Left lung (tissue), 10 donors: ENCODE data around the gene TSPAN9. TPM values are rescaled to one million over a fixed set of nuclear protein-coding genes. Genes with fewer than 3 reads are reported as not detected.

Experiments
- ATAC-seq: fragments of 200-7000 bp; cut with Tn5 transposase; one replicate; pipeline ENCODE4 v1.9.1; 2020; ENCODE audit warnings: moderate library complexity
- DNase-seq, 4 donors: peaks; one replicate each; pipeline ENCODE4 v3.0.0-alpha.2; 2013 to 2020
- H3K27ac ChIP-seq, 2 donors: fragments of 200-600 bp; sonication (generic) in 1 of 2; one replicate each; pipeline versions ENCODE4 v1.5.0 to v1.8.0; 2020 to 2021
- H3K27me3 ChIP-seq, 2 donors: fragments of 200-600 bp; sonication (generic) in 1 of 2; one replicate each; pipeline versions ENCODE4 v1.5.0 to v1.8.0; 2020 to 2021
- H3K36me3 ChIP-seq, 2 donors: fragments of 200-600 bp; sonication (generic) in 1 of 2; one replicate each; pipeline versions ENCODE4 v1.5.0 to v1.8.0; 2020 to 2021
- H3K4me1 ChIP-seq, 2 donors: fragments of 200-600 bp; one replicate each; pipeline ENCODE4 v1.8.0; 2021
- H3K4me3 ChIP-seq, 2 donors: fragments of 200-600 bp; sonication (generic) in 1 of 2; one replicate each; pipeline versions ENCODE4 v1.5.0 to v1.8.0; 2020 to 2021; ENCODE audit warnings: mild to moderate bottlenecking in 1 of 2
- H3K9me3 ChIP-seq, 2 donors: fragments of 200-600 bp; sonication (generic) in 1 of 2; one replicate each; pipeline versions ENCODE4 v1.5.0 to v1.8.0; 2020 to 2021
- intact Hi-C, 2 donors: fragments of 100-400 bp; cut with DNase I; formaldehyde crosslinking; loops; one replicate each; pipeline versions ENCODE4 v1.11.2 to v1.14.2; 2022
- polyA plus RNA-seq, 6 donors: library from polyadenylated mRNA; unstranded; fragments of 120-200 nt; gene quantifications; one replicate each; pipeline ENCODE4 v1.2.1, GENCODE V29; 2013; ENCODE audit not compliant: insufficient read length in 6 of 6
- total RNA-seq, 2 donors: library from RNA; stranded (reverse); fragmentation: NEBNext Ultra II Directional; extraction: Animal tissue kit (Norgen Biotek cat#: 25700); gene quantifications; one replicate each; pipeline ENCODE4 v1.2.1, GENCODE V29; 2021
- TF ChIP-seq, protein P1 (sequence below), 2 donors: fragments of 200-600 bp; sonication (generic) in 1 of 2; IDR thresholded peaks; one replicate each; pipeline versions ENCODE4 v1.5.0 to v1.8.0; 2021; ENCODE audit warnings: antibody characterized with exemption in 2 of 2
- donor health status: DM: no; HTN: yes; CAD: no.
- donor health status: DM: no; HTN: no; CAD: no.

Gene TSPAN9
- total and polyA plus RNA-seq, 8 donors, result 35.6 to 98.6 (median 81.3) TPM

DNA sequence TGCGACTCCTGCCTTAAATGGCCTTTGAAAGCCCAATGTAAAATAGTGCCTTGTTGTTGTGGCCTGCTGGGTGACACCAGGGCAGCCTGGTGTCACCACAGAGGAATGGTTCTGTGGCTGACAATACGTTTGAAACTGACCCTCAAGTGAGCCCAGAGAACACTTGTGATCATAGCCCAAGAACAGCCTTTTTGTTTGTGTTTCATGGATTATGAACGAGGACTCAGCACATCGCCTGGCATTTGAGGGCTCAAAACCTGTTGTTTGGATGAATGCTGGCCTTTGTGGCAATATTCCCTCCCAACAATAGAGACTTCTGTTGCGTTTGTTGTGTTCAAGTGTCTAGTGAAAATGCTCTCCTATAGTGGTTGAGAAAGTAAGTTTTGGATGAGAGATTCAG lies 48.5 kb downstream of the TSPAN9 start:
- ATAC-seq, result no peak
- Histone ChIP-seq H3K36me3 (no peaks in the 10 kb centered on the region), H3K4me1 (peaks cover 13 to 19% of the 10 kb centered on the region in 2 donors), H3K27ac (peak overlapping the region in 1 of 2 donors; percentile 37), H3K9me3 (no peaks in the 10 kb centered on the region), H3K27me3 (peaks cover 0 to 34% of the 10 kb centered on the region in 2 donors), H3K4me3 (no peak overlapping the region)
- TF ChIP-seq, protein P1, sequence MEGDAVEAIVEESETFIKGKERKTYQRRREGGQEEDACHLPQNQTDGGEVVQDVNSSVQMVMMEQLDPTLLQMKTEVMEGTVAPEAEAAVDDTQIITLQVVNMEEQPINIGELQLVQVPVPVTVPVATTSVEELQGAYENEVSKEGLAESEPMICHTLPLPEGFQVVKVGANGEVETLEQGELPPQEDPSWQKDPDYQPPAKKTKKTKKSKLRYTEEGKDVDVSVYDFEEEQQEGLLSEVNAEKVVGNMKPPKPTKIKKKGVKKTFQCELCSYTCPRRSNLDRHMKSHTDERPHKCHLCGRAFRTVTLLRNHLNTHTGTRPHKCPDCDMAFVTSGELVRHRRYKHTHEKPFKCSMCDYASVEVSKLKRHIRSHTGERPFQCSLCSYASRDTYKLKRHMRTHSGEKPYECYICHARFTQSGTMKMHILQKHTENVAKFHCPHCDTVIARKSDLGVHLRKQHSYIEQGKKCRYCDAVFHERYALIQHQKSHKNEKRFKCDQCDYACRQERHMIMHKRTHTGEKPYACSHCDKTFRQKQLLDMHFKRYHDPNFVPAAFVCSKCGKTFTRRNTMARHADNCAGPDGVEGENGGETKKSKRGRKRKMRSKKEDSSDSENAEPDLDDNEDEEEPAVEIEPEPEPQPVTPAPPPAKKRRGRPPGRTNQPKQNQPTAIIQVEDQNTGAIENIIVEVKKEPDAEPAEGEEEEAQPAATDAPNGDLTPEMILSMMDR (IDR thresholded peaks at IDR 0.05), result no peak
- intact Hi-C loops, result no loop called here
- DNase-seq, result no peak

DNA sequence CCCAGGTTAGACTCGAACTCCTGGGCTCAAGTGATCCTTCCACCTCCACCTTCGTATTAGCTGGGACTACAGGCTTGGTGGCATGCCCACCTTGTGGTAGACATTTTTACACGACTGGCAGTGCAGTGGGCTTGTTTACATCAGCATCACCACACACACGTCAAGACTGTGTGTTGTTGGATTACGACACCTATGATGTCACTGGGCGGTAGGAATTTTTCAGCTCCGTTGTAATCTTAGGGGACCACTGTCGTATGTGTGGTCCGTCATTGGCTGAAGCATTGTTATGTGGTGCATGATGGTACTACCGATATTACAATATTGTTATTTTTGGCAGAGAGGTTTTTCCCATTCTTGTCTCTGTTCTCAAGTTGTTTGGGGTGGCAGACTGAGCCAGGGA lies 50.7 kb downstream of the TSPAN9 start:
- intact Hi-C loops, result no loop called here
- peaks cover 0 to 46% of the 10 kb centered on the region in 2 donors for H3K27me3 ChIP-seq
- H3K4me3 ChIP-seq, result no peak overlapping the region
- H3K9me3 ChIP-seq, result no peaks in the 10 kb centered on the region
- no peak for ATAC-seq
- peaks cover 7 to 23% of the 10 kb centered on the region in 2 donors for H3K4me1 ChIP-seq
- H3K27ac ChIP-seq, result no peak overlapping the region
- DNase-seq, result no peak
- H3K36me3 ChIP-seq, result no peaks in the 10 kb centered on the region
- TF ChIP-seq, protein P1 (IDR thresholded peaks at IDR 0.05), result no peak

DNA sequence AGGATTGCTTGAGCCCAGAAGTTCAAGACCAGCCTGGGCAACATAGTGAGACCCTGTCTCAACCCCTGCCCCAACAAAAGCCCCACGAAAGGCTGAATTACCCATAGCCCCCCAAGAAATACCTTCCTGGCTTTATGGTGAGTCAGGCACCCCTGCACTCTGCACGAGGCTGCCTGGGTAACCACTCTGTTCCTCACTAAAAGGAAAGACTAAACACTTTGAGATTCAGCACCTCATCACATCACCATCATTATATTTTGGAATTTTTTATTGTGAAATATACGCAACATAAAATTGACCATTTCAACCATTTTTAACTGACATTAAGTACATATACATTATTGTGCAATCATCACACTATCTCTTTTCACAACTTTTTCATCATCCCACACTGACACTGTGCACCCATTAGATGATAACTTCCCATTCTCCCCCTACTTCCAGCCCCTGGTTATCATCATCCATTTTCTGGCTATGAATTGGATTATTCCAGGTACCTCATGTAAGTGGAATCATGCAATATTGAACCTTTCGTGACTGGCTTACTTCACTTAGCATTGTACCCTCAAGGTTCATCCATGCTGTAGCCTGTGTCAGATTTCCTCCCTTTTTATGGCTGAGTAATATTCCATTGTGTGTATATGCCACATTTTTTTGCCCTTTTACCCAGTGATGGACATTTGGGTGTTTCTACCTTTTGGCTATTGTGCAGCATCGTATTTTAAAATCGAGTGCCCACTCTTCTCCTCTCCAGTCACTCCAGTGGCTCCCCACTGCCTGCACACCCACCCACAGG lies 51.5 kb downstream of the TSPAN9 start:
- Histone ChIP-seq H3K36me3 (no peaks in the 10 kb centered on the region), H3K27me3 (peaks cover 0 to 46% of the 10 kb centered on the region in 2 donors), H3K4me3 (no peak overlapping the region), H3K27ac (no peak overlapping the region), H3K9me3 (no peaks in the 10 kb centered on the region), H3K4me1 (peaks cover 8 to 32% of the 10 kb centered on the region in 2 donors)
- DNase-seq, result no peak
- TF ChIP-seq, protein P1 (IDR thresholded peaks at IDR 0.05), result no peak
- ATAC-seq, result no peak
- intact Hi-C loops, result no loop called here

DNA sequence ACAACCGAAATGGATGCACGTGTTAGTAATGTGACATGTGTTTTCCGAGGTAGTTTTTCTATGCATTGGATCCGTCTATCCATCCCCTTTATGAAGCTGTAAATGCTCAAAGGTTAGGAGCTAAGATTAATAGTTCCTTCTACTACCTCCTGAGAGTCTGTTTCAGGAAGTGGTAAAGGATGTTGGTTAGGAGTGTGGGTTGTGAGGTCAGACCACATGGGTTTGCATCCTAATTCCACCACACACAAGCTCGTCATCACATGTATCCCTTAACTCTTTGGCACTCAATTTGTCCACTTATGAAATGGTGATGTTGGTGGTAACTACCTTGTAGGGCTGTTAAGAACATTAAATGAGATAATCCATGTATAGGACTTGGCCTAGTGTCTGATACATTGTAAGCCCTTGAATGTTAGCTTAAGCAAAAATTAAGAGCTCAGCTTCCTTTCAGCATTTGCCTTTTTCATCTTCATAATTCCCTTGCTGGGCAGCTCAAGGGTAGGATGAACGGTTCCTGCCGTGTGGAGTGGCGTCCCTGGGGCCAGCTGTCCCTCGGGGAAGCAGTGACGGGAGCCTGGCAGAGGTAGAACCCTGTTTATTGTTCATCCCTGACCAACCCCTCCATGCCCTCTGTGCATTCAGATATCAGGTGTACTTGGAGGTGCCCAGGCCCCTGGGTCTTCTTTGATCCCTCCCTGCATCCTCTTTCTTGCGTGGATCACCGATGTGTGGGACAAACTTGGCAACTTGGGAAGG lies 52.3 kb downstream of the TSPAN9 start:
- DNase-seq, result no peak
- Histone ChIP-seq H3K27me3 (peaks cover 0 to 45% of the 10 kb centered on the region in 2 donors), H3K4me3 (no peak overlapping the region), H3K9me3 (no peaks in the 10 kb centered on the region), H3K27ac (peak overlapping the region in 1 of 2 donors; percentile 29), H3K36me3 (no peaks in the 10 kb centered on the region), H3K4me1 (peaks cover 8 to 34% of the 10 kb centered on the region in 2 donors)
- no peak for ATAC-seq
- TF ChIP-seq, protein P1 (IDR thresholded peaks at IDR 0.05), result no peak
- intact Hi-C loops, result loop anchor here (10.0 kb wide), 2 partner anchors 75 to 145 kb away; no protein-coding TSS in a partner anchor
